ENCODE measurements around the gene STRBP.

The STRBP gene

GRCh38 chr9:123217128-123217654 is 51.2 kb downstream of the STRBP start:
- Histone ChIP-seq H3K27me3 (ENCODE audit: insufficient read depth, low read length, poor library complexity) (no peaks in the 10 kb centered on the region), H3K4me2 (ENCODE audit: insufficient read depth, low read length) (no peak overlapping the region)

GRCh38 chr9:123216251-123216797 is 52.1 kb downstream of the STRBP start:
- no peaks in the 10 kb centered on the region for H3K79me2 ChIP-seq (ENCODE audit: insufficient read depth, low read length)
- H3K4me3 ChIP-seq (ENCODE audit: low read depth in 1 of 2, low read length in 2 of 2), result no peak overlapping the region
- no peak for ATAC-seq (ENCODE audit: insufficient read depth, low read depth)
- H4K20me1 ChIP-seq (ENCODE audit: insufficient read depth, low read length), result peaks cover 8% of the 10 kb centered on the region; the same call in 1 of the 2 replicates
- H2AFZ ChIP-seq (ENCODE audit: low read depth, low read length), result no peak overlapping the region
- no peaks in the 10 kb centered on the region for H3K36me3 ChIP-seq (ENCODE audit: insufficient read depth, low read length)
- no peak overlapping the region for H3K27ac ChIP-seq (ENCODE audit: low read length)
- no peak overlapping the region for H3K9ac ChIP-seq (ENCODE audit: low read depth, low read length)
- no peak for TF ChIP-seq EZH2 (IDR thresholded peaks at IDR 0.05; ENCODE audit: borderline replicate concordance, low read depth, low read length, severe bottlenecking)
- no peak for TF ChIP-seq CTCF (IDR thresholded peaks at IDR 0.05; ENCODE audit: borderline replicate concordance, extremely low read depth, low read length, poor library complexity, severe bottlenecking)
- H3K4me2 ChIP-seq (ENCODE audit: insufficient read depth, low read length), result no peak overlapping the region
- no peaks in the 10 kb centered on the region for H3K27me3 ChIP-seq (ENCODE audit: insufficient read depth, low read length, poor library complexity)
- H3K9me3 ChIP-seq (ENCODE audit: insufficient read depth, low read length, severe bottlenecking), result no peaks in the 10 kb centered on the region
- no peaks in the 10 kb centered on the region for H3K4me1 ChIP-seq (ENCODE audit: insufficient read depth, low read length)
- no peak for DNase-seq

More at GRCh38 chr9:123217128-123217654, 51.2 kb downstream of the STRBP start:
- TF ChIP-seq EZH2 (IDR thresholded peaks at IDR 0.05; ENCODE audit: borderline replicate concordance, low read depth, low read length, severe bottlenecking) (no peak), CTCF (IDR thresholded peaks at IDR 0.05; ENCODE audit: borderline replicate concordance, extremely low read depth, low read length, poor library complexity, severe bottlenecking) (no peak)
- H3K4me3 ChIP-seq (ENCODE audit: low read depth in 1 of 2, low read length in 2 of 2), result no peak overlapping the region
- ATAC-seq (ENCODE audit: insufficient read depth, low read depth), result no peak
- H4K20me1 ChIP-seq (ENCODE audit: insufficient read depth, low read length), result peaks cover 8% of the 10 kb centered on the region; the same call in 1 of the 2 replicates
- no peaks in the 10 kb centered on the region for H3K79me2 ChIP-seq (ENCODE audit: insufficient read depth, low read length)
- no peaks in the 10 kb centered on the region for H3K36me3 ChIP-seq (ENCODE audit: insufficient read depth, low read length)
- no peak overlapping the region for H3K9ac ChIP-seq (ENCODE audit: low read depth, low read length)
- no peak overlapping the region for H2AFZ ChIP-seq (ENCODE audit: low read depth, low read length)
- H3K9me3 ChIP-seq (ENCODE audit: insufficient read depth, low read length, severe bottlenecking), result no peaks in the 10 kb centered on the region
- no peaks in the 10 kb centered on the region for H3K4me1 ChIP-seq (ENCODE audit: insufficient read depth, low read length)
- no peak for DNase-seq
- no peak overlapping the region for H3K27ac ChIP-seq (ENCODE audit: low read length)

GRCh38 chr9:123211081-123211480 is 57.3 kb downstream of the STRBP start:
- H4K20me1 ChIP-seq (ENCODE audit: insufficient read depth, low read length), result peaks cover 3% of the 10 kb centered on the region; the same call in 1 of the 2 replicates
- DNase-seq (no peak), ATAC-seq (ENCODE audit: insufficient read depth, low read depth) (no peak)
- H3K36me3 ChIP-seq (ENCODE audit: insufficient read depth, low read length), result no peaks in the 10 kb centered on the region
- H3K4me2 ChIP-seq (ENCODE audit: insufficient read depth, low read length), result no peak overlapping the region
- TF ChIP-seq CTCF (IDR thresholded peaks at IDR 0.05; ENCODE audit: borderline replicate concordance, extremely low read depth, low read length, poor library complexity, severe bottlenecking) (no peak), EZH2 (IDR thresholded peaks at IDR 0.05; ENCODE audit: borderline replicate concordance, low read depth, low read length, severe bottlenecking) (no peak)
- H3K9ac ChIP-seq (ENCODE audit: low read depth, low read length), result no peak overlapping the region
- no peaks in the 10 kb centered on the region; the same call in 1 of the 2 replicates for H3K79me2 ChIP-seq (ENCODE audit: insufficient read depth, low read length)
- H3K4me1 ChIP-seq (ENCODE audit: insufficient read depth, low read length), result no peaks in the 10 kb centered on the region
- no peak overlapping the region for H3K27ac ChIP-seq (ENCODE audit: low read length)
- H3K27me3 ChIP-seq (ENCODE audit: insufficient read depth, low read length, poor library complexity), result no peaks in the 10 kb centered on the region
- H3K4me3 ChIP-seq (ENCODE audit: low read depth in 1 of 2, low read length in 2 of 2), result no peak overlapping the region
- no peak overlapping the region for H2AFZ ChIP-seq (ENCODE audit: low read depth, low read length)
- H3K9me3 ChIP-seq (ENCODE audit: insufficient read depth, low read length, severe bottlenecking), result no peaks in the 10 kb centered on the region
